ENCODE results near the gene ACTBL2.

DNA sequence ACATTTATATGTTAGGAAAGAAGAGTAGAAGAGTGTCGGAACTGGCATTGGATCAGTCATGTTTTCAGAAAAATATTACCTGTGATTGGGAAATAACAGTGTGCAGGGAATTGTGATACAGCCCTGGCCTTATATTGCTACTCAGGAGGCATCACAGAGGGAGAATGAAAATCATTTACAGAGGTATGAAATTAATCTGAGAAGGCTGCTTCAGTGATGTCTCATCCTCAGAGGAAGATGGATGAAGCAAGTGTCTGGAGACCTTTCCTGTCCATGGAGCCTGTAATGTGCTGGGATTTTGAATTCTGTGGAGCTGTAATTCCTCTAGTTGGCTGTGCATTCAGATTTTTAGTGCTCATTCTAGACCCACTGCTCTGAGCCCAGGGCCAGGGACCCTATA is 3.8 kb downstream of the ACTBL2 start:
- TF ChIP-seq POLR2AphosphoS5 (IDR thresholded peaks at IDR 0.05) (no peak), POLR2A (IDR thresholded peaks at IDR 0.05) (no peak)
- TF ChIP-seq, protein P1, sequence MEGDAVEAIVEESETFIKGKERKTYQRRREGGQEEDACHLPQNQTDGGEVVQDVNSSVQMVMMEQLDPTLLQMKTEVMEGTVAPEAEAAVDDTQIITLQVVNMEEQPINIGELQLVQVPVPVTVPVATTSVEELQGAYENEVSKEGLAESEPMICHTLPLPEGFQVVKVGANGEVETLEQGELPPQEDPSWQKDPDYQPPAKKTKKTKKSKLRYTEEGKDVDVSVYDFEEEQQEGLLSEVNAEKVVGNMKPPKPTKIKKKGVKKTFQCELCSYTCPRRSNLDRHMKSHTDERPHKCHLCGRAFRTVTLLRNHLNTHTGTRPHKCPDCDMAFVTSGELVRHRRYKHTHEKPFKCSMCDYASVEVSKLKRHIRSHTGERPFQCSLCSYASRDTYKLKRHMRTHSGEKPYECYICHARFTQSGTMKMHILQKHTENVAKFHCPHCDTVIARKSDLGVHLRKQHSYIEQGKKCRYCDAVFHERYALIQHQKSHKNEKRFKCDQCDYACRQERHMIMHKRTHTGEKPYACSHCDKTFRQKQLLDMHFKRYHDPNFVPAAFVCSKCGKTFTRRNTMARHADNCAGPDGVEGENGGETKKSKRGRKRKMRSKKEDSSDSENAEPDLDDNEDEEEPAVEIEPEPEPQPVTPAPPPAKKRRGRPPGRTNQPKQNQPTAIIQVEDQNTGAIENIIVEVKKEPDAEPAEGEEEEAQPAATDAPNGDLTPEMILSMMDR (IDR thresholded peaks at IDR 0.05 in 8 of 11, conservative IDR thresholded peaks at IDR 0.05 in 3 of 11) = no peak
